Astrocyte of the cerebellum (primary cell): ENCODE results near the gene RGS16.

Experiments used
- DNase-seq: peaks from one replicate; pipeline ENCODE4 v3.0.0-alpha.2; 2011; ENCODE audit warnings: low read depth
- H3K4me3 ChIP-seq: 2 replicates; pipeline ENCODE4 v1.5.1; 2011; ENCODE audit warnings: mild to moderate bottlenecking, low read depth, low read length, moderate library complexity
- in situ Hi-C: cut with HindIII; loops from 2 replicates; pipeline ENCODE4 v1.10.0; 2017; ENCODE audit warnings: low sequenced_read_pairs
- TF ChIP-seq, protein P1 (sequence below): IDR thresholded peaks from 2 replicates; pipeline ENCODE4 v1.5.1; 2012; ENCODE audit warnings: low read length, low read depth, moderate library complexity, mild to moderate bottlenecking; ENCODE audit errors: missing control alignments

Gene RGS16

DNA sequence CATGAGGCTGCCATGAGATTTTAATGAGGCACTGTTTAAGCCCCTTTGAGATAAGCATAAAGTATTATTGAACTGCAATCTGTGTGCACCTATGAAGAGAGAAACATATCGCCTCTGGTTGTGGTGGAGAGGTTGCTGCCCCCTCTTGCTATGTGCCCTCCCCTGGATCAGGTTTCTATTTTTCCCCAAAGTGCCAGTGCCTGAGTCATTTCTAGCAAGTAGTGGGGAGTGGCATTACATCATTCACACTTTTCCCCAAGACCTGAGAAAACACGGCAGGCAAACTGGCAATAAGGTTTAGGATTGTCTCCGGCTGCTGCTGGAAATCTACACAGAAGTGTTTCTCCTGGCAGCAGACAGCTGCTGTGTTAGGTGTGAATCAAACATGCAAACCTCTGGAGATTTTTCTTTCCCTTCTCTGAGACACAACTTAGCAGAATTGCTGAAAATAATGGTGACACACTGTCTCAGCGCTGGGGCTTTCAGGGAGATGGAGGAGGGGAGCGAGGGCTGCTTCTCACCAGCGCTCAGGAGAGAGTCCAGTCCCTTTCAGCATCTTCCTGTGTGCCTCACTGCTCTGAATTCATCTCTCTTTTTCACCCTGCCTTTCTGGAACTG lies 13.7 kb upstream of the RGS16 start:
- H3K4me3 ChIP-seq, result no peak overlapping the region
- no peak for DNase-seq
- in situ Hi-C loops, result no loop called here
- TF ChIP-seq, protein P1, sequence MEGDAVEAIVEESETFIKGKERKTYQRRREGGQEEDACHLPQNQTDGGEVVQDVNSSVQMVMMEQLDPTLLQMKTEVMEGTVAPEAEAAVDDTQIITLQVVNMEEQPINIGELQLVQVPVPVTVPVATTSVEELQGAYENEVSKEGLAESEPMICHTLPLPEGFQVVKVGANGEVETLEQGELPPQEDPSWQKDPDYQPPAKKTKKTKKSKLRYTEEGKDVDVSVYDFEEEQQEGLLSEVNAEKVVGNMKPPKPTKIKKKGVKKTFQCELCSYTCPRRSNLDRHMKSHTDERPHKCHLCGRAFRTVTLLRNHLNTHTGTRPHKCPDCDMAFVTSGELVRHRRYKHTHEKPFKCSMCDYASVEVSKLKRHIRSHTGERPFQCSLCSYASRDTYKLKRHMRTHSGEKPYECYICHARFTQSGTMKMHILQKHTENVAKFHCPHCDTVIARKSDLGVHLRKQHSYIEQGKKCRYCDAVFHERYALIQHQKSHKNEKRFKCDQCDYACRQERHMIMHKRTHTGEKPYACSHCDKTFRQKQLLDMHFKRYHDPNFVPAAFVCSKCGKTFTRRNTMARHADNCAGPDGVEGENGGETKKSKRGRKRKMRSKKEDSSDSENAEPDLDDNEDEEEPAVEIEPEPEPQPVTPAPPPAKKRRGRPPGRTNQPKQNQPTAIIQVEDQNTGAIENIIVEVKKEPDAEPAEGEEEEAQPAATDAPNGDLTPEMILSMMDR, result no peak

DNA sequence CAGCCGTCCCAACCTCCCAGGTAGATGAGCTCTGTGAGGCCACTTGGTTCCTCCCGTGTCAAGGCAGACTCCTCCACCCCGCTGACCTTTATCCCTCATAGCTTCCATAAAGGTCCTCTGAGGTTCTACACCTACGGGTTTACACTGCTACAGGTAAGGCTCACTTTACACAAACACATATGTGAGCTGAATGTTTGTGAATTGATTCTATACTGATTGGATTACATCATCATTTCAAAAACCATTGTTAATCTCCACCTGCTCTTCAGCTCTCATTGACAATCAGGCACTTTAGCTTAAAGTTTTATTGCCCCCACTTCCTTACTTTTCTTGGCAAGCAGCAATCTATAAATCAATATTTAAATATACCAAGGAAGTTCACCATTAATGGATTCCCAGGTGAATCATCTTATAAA lies 12.8 kb upstream of the RGS16 start:
- TF ChIP-seq, protein P1, result no peak
- no peak for DNase-seq
- no peak overlapping the region for H3K4me3 ChIP-seq
- in situ Hi-C loops, result no loop called here

DNA sequence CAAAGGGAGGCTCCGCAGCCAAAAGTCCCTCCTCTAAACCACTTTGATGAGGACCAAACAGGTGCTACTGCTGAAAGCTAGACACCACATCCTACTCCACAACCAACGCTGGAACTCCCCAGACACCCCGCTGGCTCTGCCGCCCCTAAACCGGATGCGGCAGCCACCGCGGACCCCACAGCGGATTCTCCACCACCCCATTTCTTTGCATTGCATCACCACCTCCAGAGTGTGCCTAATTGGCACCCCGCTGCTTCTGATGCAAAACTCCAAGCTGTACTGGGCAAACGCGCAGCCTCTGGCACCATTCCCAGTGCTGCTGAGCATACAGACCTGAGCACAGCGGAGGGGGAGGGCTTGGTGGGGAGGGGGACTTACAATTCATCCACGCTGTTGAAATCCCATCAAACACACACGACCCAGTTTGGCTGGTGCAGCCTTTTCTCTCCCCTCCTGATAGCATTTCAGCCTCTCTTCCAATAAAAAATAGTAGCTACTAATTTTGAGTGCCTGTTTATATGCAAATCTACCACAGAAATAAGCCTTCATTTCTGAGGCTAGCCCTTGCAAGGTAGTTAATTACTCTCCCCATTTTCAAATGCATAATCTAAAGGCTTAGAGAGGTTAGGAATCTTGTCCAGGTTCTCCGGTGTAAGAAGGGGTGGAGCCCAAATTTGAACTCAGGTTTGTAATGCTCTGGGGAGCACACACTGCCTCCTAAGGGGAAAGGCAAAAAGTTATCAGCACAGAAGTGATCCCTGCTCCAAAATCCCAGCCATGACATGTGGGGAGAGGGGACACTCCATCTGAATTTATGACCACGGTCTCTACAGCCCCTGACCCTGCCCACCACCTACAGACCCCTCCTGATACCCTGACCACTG lies 12.2 kb upstream of the RGS16 start:
- TF ChIP-seq, protein P1, result no peak
- DNase-seq, result peak; percentile 94
- in situ Hi-C loops, result no loop called here
- H3K4me3 ChIP-seq, result no peak overlapping the region

DNA sequence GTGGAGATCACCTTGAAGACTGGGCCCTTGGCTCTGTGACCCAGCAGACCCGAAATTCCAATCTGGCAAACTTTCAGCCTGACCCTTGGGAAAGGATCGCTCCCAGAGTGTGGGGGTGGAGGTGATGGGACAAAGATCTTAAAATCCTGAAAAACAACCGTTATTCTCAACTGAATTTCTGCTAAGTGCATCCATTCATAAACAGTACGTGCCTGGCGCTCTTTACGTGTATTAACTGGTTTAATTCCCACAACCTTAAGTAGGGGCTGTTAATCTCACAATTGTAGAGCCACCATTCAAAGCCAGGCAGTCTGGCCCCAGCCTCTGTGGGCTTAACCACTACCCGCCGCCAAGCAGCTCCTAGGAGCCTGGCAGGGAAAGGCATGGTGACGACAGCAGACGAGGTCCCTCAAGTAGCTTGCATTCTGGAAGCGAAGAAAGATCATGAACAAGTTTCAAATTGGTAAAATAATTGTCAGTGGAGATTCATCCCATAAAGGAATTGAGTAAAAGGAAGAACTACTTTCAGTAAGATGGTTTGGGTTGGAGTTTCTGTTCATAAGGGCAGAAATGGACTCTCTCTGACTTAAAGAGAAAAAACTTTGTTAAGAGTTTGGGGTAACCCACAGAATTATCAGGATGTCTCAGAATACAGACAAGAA lies 11.4 kb upstream of the RGS16 start:
- peak overlapping the region; percentile 42 for H3K4me3 ChIP-seq
- TF ChIP-seq, protein P1, result no peak
- DNase-seq, result peak; percentile 31
- in situ Hi-C loops, result no loop called here

DNA sequence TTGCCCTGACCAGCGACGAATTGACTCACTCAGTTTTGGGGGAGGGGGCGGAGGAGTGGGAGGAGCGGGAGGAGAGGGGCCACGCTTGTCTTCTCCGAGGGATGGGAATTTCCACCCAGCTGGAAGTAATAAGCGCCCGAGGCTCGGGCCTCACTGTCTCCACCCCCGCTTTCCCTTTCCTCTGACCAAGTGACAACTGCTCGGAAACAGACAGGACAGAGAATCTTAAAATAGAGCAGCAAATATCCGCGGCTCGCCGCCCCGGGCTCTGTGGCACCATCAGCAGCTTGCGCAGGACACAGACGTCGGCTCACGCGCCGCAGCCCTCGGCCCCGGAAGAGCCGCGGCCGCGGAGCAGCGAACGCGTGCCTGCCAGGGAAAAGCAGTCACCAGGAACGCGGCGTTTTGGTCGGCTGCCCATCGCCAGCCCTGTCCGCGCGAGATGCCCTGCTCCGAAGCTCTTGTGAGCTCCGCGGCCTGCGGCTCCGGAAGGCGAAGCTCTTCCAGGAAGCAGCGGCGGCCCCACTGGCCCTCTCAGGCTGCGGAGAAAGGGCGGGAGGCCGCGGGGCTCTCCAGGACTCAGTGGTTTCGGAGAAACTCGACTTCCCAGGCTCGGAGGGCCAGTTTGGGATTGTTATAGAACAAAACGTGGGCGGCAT lies 10.7 kb upstream of the RGS16 start:
- peak overlapping the region; percentile 42 for H3K4me3 ChIP-seq
- TF ChIP-seq, protein P1, result no peak
- DNase-seq, result peak; percentile 20
- in situ Hi-C loops, result no loop called here

DNA sequence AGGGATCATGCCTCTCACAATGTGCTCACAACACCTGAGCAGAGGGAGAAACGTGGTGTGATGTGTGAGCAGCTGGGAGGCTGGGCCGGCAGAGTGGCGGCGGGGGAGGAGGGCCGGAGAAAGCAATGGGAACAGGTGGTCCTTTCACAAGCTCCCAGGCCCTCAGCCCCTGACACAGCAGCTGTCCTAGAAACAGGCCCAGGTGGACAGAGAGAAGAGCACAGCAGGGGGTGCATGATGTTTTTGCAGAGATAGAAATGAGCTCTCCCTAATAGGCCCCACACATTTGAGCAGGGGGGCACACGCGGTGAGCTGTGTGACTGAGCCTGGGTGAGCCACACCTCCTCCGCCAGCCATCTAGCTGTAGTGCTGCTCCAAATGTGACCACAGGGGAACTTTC lies 7.6 kb upstream of the RGS16 start:
- no peak for DNase-seq
- in situ Hi-C loops, result no loop called here
- TF ChIP-seq, protein P1, result no peak
- H3K4me3 ChIP-seq, result no peak overlapping the region
